KMS-11 (cell line): ENCODE measurements around the gene IER5L.

Experiments used
- H2AFZ ChIP-seq: fragments of 200-600 bp; sonication (generic); 2 replicates; pipeline ENCODE4 v1.6.1; 2016; ENCODE audit warnings: antibody characterized with exemption, mixed run types, low read depth
- H3K27ac ChIP-seq: fragments of 200-600 bp; sonication (generic); 2 replicates; pipeline ENCODE4 v1.6.1; 2016; ENCODE audit warnings: mild to moderate bottlenecking, mixed run types
- H3K27me3 ChIP-seq: fragments of 200-600 bp; sonication (generic); 2 replicates; pipeline ENCODE4 v1.6.1; 2017; ENCODE audit warnings: mild to moderate bottlenecking, low read depth, mixed run types, moderate library complexity; ENCODE audit not compliant: insufficient read depth
- H3K36me3 ChIP-seq: fragments of 200-600 bp; sonication (generic); 2 replicates; pipeline ENCODE4 v1.6.1; 2017; ENCODE audit warnings: mild to moderate bottlenecking, mixed run types; ENCODE audit not compliant: insufficient read depth
- H3K4me1 ChIP-seq: fragments of 200-600 bp; sonication (generic); 2 replicates; pipeline ENCODE4 v1.6.1; 2016; ENCODE audit warnings: mild to moderate bottlenecking, low read depth, mixed run types; ENCODE audit not compliant: poor library complexity, severe bottlenecking
- H3K4me2 ChIP-seq: fragments of 200-600 bp; sonication (generic); 2 replicates; pipeline ENCODE4 v1.7.0; 2016; ENCODE audit warnings: mild to moderate bottlenecking, mixed run types
- H3K4me3 ChIP-seq: fragments of 200-600 bp; sonication (generic); IDR thresholded peaks from 2 replicates; pipeline ENCODE4 v1.6.1; 2017; ENCODE audit warnings: low read depth, low read length, mixed read lengths; ENCODE audit not compliant: insufficient read depth
- H3K79me2 ChIP-seq: fragments of 200-600 bp; sonication (generic); 2 replicates; pipeline ENCODE4 v1.6.1; 2016; ENCODE audit warnings: low read depth, mixed run types; ENCODE audit not compliant: insufficient read depth
- H3K9ac ChIP-seq: fragments of 200-600 bp; sonication (generic); 2 replicates; pipeline ENCODE4 v1.6.1; 2016; ENCODE audit warnings: mild to moderate bottlenecking, mixed run types
- H4K20me1 ChIP-seq: fragments of 200-600 bp; sonication (generic); 2 replicates; pipeline ENCODE4 v1.6.1; 2016; ENCODE audit warnings: mild to moderate bottlenecking, mixed run types; ENCODE audit not compliant: insufficient read depth
- TF ChIP-seq, protein P1 (sequence below): fragments of 200-600 bp; sonication (generic); conservative IDR thresholded peaks from 2 replicates; pipeline ENCODE4 v1.6.1; 2017; ENCODE audit warnings: low read depth, mild to moderate bottlenecking, antibody characterized with exemption, low read length, moderate library complexity, mixed read lengths

IER5L gene

DNA sequence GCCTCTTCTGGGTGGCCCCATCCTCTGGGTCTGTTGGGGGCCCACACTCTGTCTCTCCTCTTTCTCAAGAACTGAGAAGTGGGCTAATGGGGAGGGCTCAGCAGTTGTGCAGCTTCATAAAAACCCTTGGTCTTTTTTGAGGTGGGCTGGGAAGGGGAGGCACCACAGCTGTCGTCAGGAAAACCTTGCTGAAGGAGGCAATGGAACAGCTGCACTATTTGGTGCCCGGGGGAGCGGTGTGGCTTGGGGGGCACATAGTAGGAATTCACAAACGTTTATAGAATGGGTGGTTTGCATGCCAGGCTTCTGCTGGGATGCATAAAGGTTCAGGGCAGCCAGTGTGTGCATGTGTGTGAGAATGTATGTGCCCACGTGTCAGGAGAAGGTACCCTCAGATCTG is 3.2 kb upstream of the IER5L start:
- no peaks in the 10 kb centered on the region for H3K27me3 ChIP-seq
- no peaks in the 10 kb centered on the region for H4K20me1 ChIP-seq
- H3K36me3 ChIP-seq, result no peaks in the 10 kb centered on the region
- TF ChIP-seq, protein P1, sequence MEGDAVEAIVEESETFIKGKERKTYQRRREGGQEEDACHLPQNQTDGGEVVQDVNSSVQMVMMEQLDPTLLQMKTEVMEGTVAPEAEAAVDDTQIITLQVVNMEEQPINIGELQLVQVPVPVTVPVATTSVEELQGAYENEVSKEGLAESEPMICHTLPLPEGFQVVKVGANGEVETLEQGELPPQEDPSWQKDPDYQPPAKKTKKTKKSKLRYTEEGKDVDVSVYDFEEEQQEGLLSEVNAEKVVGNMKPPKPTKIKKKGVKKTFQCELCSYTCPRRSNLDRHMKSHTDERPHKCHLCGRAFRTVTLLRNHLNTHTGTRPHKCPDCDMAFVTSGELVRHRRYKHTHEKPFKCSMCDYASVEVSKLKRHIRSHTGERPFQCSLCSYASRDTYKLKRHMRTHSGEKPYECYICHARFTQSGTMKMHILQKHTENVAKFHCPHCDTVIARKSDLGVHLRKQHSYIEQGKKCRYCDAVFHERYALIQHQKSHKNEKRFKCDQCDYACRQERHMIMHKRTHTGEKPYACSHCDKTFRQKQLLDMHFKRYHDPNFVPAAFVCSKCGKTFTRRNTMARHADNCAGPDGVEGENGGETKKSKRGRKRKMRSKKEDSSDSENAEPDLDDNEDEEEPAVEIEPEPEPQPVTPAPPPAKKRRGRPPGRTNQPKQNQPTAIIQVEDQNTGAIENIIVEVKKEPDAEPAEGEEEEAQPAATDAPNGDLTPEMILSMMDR, result no peak
- H3K4me2 ChIP-seq, result no peak overlapping the region
- no peak overlapping the region for H2AFZ ChIP-seq
- H3K4me1 ChIP-seq, result peaks cover 14% of the 10 kb centered on the region
- no peak overlapping the region for H3K4me3 ChIP-seq
- no peak overlapping the region for H3K9ac ChIP-seq
- no peak overlapping the region for H3K27ac ChIP-seq
- peaks cover 10% of the 10 kb centered on the region for H3K79me2 ChIP-seq

DNA sequence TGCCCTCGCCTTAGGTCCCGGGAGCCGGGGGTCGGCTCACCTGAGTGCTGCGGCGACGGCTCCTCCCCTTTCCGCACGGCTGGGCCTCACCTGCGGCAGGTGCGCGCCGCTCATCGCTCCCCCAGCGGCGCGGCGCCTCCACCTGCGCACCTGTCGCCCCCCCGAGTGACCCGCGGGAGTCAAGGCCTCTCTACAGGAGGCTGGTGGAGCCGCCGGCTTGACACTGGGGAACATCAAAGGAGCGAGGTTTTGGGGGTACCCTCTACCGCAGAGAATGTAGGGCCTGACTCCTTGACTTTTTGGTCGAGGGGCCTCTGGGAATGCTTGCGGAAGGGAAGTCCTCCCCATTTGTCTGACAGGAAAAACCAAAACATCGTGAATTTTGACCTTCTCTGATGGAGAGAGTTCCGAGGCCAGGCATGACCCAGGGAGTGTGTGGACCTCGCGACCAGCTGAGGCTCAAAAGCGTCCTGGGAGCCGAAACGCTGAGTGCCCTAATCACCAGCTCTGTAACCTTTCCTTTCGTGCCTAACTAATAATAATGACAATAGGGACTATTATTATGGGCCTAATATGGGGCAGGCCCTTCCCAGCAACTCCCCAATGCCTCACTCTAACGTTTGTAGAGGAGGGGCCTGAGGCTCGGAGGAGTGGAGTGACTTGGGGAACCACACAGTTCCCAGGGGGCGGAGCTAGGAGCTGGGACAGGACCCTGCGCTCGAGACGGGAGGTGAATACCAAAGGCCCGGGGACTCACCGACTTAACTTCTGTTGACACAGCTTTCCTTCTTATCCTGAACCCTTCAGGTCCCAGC is 714 bp upstream of the IER5L start:
- H3K27ac ChIP-seq, result no peak overlapping the region
- H3K79me2 ChIP-seq, result peaks cover 12% of the 10 kb centered on the region
- no peaks in the 10 kb centered on the region for H4K20me1 ChIP-seq

DNA sequence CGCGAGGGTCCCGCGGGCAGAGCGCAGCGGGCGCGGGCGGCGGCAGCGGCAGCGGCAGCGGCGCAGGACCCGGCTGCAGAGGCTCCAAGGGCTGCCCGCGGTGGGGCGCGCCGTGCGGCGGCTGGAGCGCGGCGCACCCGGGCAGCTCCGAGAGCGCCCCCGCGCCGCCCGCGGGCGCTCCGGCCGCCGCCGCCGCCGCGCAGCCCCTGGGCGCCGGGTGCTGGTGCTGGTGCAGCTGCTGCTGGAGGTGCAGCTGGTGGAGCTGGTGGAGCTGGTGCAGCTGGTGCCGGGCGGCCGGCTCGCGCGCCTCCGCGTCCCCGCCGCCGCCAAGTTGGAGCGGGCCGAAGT is 644 bp downstream of the IER5L start:
- H3K9ac ChIP-seq, result peak overlapping the region; percentile 76
- peak overlapping the region; percentile 35; the same call in 1 of the 2 replicates for H3K4me2 ChIP-seq
- no peaks in the 10 kb centered on the region for H4K20me1 ChIP-seq
- TF ChIP-seq, protein P1, result no peak
- H3K27ac ChIP-seq, result peak overlapping the region; percentile 48; the same call in 1 of the 2 replicates
- peaks cover 14% of the 10 kb centered on the region for H3K4me1 ChIP-seq
- H3K27me3 ChIP-seq, result no peaks in the 10 kb centered on the region
- no peak overlapping the region for H3K4me3 ChIP-seq
- peaks cover 12% of the 10 kb centered on the region for H3K79me2 ChIP-seq
- no peaks in the 10 kb centered on the region for H3K36me3 ChIP-seq
- H2AFZ ChIP-seq, result no peak overlapping the region

More for the DNA sequence above, 714 bp upstream of the IER5L start:
- Histone ChIP-seq H3K4me2 (peak overlapping the region; percentile 76), H3K36me3 (no peaks in the 10 kb centered on the region), H2AFZ (peak overlapping the region; percentile 67), H3K9ac (0 out of 2 replicates have a peak overlapping the region, but pooled peaks have one; percentile 12), H3K27me3 (no peaks in the 10 kb centered on the region), H3K4me3 (no peak overlapping the region), H3K4me1 (peaks cover 15% of the 10 kb centered on the region)
- TF ChIP-seq, protein P1, result no peak

DNA sequence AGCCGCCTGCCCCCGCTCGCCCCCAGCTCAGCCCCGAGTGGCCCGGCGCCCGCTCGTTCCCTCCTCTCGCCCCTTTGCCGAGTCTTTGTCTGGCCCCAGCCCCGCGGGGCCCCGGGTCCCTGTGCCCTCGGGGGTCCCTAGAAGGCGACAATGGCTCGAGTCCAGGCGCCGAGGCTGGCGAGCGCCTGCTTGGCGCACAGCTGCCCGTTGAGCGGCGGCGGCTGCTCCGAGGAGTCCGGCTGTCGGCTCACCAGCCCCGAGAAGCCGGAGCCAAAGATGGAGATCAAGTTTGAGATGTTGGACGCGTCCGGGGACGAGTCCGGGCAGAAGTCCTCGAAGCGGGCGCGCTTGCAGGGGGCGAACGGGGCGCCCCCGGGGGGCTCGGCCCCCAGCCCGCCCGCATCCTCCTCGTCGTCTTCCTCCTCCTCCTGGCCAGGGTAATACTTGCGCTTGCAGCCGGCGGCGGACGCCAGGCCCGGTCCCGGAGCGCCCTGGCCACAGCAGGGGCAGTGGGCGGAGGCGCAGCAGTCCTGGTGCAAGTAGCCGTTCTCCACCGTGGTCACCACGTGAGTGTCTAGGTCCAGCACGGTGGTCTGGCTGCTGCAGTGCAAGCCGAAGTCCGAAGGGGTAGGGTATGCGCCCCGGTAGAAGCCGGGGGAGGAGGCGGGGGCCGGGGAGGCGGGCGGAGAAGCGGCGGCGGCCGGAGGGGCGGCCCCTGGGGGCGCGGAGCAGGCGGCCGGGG is 1.2 kb downstream of the IER5L start:
- Histone ChIP-seq H3K9ac (peak overlapping the region; percentile 66), H3K4me2 (peak overlapping the region; percentile 77), H2AFZ (no peak overlapping the region), H3K36me3 (no peaks in the 10 kb centered on the region), H4K20me1 (no peaks in the 10 kb centered on the region), H3K4me1 (peaks cover 14% of the 10 kb centered on the region), H3K27me3 (no peaks in the 10 kb centered on the region), H3K27ac (peak overlapping the region; percentile 48), H3K79me2 (peaks cover 12% of the 10 kb centered on the region), H3K4me3 (no peak overlapping the region)
- TF ChIP-seq, protein P1, result no peak
